NCI-H82 treated with DMSO at 0.1 percent for 48 hours (cell line): ENCODE data around the gene NEDD4L.

Source experiments
- DNase-seq: peaks from one replicate; lab custom pipeline; 2025; ENCODE audit not compliant: unreplicated experiment; lab: John Stamatoyannopoulos, UW

The NEDD4L gene

DNA sequence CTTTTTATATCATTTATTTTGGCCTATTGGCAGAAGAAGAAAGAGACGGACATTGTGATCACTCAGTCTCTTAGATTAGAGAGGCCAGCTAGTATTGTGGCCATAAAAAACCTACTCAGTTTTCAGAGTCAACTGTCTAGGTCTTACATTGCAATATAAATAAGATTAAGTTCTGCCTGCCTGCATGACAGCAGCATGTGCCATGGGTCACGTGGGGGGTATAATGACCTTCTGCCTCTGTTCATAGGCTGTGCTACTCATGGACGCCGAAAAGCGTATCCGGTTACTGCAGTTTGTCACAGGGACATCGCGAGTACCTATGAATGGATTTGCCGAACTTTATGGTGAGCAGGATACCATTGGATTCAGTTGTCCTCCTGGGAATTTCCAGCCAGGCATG, 346.4 kb downstream of the NEDD4L start:
- DNase-seq: peak; percentile 44

- no peak for DNase-seq
These were observed 347.3 kb downstream of the NEDD4L start for GRCh38 chr18:58391231-58391825.

DNA sequence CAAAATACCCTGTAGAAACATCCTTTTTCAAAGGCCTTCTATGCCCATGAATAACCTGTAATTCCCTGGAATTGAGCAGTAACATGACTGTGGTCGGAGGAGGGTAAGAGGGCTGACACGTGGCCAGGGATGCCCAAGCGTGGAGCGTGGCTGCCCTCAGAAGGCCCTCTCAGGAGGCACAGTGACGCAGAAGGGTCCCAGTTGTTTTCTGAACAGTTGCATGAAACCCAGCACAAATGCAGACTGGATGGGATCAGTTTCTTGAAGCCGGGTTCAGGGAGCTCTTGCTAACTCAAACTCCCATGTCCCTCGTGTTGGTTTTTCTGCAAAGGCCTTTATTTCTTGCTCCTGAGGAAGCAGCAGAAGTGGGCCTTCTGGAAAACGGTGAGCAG, 347.9 kb downstream of the NEDD4L start:
- DNase-seq: no peak

DNA sequence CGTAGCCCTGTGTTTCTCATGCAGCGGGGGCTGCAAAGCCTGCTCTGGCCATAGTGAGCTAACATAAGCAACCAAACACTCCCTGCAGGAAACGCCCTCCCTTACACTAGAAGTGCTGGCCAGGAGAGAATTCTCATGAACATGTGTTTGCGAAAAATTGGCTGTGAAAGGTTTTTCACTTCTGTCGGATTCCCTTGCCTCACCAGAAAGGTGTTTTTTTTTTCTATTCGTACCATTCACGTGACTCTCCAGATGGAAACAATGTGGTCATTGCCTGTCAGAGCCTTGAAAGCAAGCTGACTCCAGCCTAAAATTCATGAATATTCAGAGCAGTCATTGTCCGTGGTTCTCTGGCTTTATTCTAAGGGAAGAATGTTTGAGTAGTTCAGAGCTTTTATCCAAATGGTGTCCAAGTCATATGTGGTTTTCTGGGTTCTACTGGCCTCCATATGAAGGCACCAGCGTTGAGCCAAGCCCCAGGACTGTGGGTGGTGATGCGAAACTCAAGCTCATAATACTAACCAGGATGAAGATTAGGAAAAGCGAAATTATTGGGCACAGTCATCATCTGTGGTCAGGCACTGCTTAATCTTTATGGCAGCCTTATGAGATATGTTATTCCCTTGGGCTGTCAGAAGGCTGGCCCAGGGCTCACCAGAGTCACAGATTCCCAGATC, 348.4 kb downstream of the NEDD4L start:
- no peak for DNase-seq

DNA sequence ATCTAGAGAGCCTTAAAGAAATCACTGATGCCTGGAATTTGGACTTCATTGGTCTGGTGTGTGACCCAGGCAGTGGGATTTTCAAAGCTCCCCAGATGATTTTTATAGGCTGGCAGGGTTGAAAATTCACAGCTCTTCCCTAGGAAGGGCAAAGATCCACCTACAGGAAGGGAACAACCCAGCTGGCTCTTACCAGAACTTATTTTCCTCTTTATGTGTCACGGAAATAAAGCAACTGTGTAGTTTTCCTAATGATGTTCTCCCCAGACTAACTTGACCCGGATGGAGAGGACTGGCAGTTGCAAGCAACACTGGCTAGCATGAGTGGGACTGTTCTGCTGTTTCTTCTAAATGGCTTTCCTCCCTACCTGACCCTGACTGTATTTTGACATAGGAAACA, 349.3 kb downstream of the NEDD4L start:
- no peak for DNase-seq

DNA sequence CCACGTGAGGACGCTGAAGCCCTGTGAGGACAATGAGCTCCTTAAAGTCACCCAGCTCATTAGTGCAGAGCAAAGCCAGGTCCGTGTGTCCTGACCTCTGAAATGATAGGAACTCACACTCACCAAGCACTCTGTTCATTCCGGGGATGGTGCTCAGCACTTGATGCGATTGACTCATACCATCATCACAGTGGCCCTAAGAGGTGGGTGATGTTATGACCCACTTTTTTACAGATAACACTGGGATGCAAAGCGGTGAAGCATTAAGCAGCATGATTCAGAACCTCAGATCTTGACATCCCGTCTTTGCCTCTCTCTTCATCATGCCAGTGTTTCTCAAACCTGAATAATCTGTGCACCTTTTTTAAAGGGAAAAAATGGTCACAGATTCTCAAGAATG, 350.0 kb downstream of the NEDD4L start:
- no peak for DNase-seq

DNA sequence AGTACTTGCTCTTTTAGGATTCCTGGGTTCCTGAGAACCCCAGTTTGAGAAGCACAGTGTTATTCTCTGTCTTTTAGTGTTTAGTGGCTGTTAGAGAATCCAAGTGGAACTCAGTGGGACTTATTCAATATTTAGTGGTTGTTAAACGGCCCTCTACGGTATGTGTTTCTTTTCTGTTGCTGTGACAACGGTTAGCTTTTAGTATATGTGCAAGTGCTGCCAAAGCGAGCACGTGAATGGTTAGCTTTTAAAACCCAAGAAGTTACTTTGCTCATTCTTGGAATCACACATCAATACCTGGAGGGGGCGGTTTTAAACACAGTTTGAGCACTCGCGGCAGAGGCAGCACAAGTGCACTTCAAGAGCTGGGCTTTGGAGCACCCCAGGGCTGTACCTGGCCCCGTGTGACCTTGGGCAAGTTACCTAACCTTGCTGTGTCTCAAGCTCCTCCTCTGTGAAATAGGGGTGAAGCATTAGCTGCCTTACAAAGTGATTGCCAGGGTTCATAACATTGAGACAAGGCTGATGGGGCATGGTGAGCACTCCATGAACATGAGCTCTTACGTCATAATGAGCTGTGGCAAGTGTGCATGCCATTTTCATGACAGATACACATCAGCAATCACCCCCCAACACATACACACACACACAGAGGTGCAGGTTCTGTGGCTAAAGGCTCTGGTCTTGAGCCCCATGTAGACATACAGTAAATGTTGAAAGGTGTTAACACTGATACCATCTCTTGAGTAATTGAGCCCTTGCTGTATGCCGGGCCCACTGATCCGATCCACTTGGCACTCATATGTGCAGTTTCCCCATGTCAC, 350.8 kb downstream of the NEDD4L start:
- no peak for DNase-seq

- DNase-seq: no peak
These were observed 352.1 kb downstream of the NEDD4L start for GRCh38 chr18:58396144-58396543.

DNA sequence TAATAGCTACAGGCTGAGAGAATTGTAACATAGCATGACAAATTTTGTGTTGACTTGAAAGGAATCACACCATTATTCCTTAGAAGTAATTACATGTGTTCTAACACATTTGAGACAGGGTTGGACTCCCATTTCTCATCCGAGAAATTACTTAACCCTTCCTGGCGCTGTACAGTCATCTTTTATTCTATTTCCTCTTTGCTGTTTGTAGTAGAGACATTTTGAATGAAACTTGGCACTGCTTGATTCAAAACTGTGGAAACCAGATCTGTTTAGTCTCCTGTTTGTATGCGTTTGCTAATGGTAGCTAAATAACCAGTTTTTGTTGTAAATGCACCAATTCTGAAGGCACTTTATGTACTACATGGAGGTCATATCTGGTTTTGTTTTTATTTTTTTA, 352.9 kb downstream of the NEDD4L start:
- no peak for DNase-seq

GRCh38 chr18:58397385-58398132, 353.5 kb downstream of the NEDD4L start:
- no peak for DNase-seq

GRCh38 chr18:58398648-58399398, 354.8 kb downstream of the NEDD4L start:
- no peak for DNase-seq

GRCh38 chr18:58400331-58400870, 356.4 kb downstream of the NEDD4L start:
- no peak for DNase-seq

- no peak for DNase-seq
These were observed 357.2 kb downstream of the NEDD4L start for GRCh38 chr18:58401191-58401590.

DNA sequence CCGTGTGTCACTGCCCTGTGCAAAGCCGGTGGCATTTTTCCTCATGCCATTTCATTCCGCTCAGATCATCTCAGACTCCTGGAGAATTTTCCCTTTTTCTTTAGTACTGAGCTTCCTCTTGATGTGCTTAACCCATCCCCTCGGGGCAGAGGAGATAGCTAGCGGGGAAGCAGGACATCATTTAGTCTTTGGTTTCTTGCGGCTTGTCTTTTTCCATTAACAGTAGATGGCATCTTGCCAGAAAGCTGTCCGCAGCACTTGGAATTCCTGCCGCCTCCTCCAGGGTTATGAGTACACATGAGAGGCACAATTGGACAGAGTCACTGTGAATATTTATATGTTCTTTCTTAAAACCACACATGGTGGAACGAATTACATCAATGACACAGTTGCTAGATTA, 358.2 kb downstream of the NEDD4L start:
- DNase-seq: peak; percentile 11

GRCh38 chr18:58402951-58403702, 359.1 kb downstream of the NEDD4L start:
- no peak for DNase-seq

- DNase-seq: no peak
These were observed 359.9 kb downstream of the NEDD4L start for GRCh38 chr18:58403799-58404455.

- no peak for DNase-seq
These were observed 361.3 kb downstream of the NEDD4L start for GRCh38 chr18:58405107-58405898.

DNA sequence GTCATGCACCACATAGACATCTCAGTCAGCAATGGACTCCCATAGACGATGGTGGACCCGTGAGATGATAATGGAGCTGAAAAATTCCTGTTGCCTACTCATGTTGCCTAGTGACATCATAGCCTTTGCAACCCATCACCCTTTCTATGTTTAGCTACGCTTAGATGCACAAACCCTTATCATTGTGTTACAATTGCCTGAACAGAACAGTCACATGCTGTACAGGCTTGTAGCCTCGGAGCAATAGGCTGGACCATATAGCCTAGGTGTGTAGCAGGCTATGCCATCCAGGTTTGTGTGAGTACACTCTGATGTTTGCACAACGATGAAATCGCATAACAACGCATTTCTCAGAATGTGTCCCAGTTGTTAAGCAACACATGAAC, 363.2 kb downstream of the NEDD4L start:
- no peak for DNase-seq
